GM23338 (cell line): Measurements from ENCODE around the gene CHAT.

ENCODE experiments used
- CREB1 ChIP-seq: fragments of 250-450 bp; sonication (Bioruptor Pico); IDR thresholded peaks from 2 replicates; pipeline ENCODE4 v1.5.0; 2020; ENCODE audit warnings: low read depth, mild to moderate bottlenecking, moderate library complexity
- EZH2 ChIP-seq: fragments of 200-600 bp; sonication (generic); IDR thresholded peaks from one replicate; pipeline ENCODE4 v1.8.0; 2017; ENCODE audit warnings: antibody characterized with exemption, mild to moderate bottlenecking, low read depth; ENCODE audit not compliant: unreplicated experiment
- EZH2phosphoT487 ChIP-seq: fragments of 200-600 bp; sonication (generic); IDR thresholded peaks from one replicate; pipeline ENCODE4 v1.8.1; 2018; ENCODE audit warnings: antibody characterized with exemption; ENCODE audit not compliant: unreplicated experiment
- JUNB ChIP-seq: IDR thresholded peaks from one replicate; pipeline ENCODE4 v1.6.1; 2016; ENCODE audit warnings: antibody characterized with exemption; ENCODE audit not compliant: unreplicated experiment
- POLR2AphosphoS5 ChIP-seq: IDR thresholded peaks from 2 replicates; pipeline ENCODE4 v1.6.1; 2016; ENCODE audit warnings: antibody characterized with exemption, low read depth
- ZNF114 ChIP-seq: fragments of 250-450 bp; sonication (Bioruptor Pico); IDR thresholded peaks from 2 replicates; pipeline ENCODE4 v1.5.0; 2020; ENCODE audit warnings: mild to moderate bottlenecking, moderate library complexity
- ZNF331 ChIP-seq: fragments of 250-450 bp; sonication (Bioruptor Pico); IDR thresholded peaks from 2 replicates; pipeline ENCODE4 v1.5.0; 2020; ENCODE audit warnings: low read depth, mild to moderate bottlenecking, moderate library complexity
- TF ChIP-seq, protein P1 (sequence below), 2 experiments: fragments of 200-600 bp in 1 of 2; sonication (generic) in 1 of 2; conservative IDR thresholded peaks; 2 replicates each; pipeline versions ENCODE4 v1.5.1 to v1.6.1; 2016 to 2017; ENCODE audit warnings: antibody characterized with exemption in 2 of 2, low read depth in 2 of 2, mild to moderate bottlenecking in 2 of 2, moderate library complexity in 1 of 2
- TF ChIP-seq, protein P2 (sequence below): IDR thresholded peaks from one replicate; pipeline ENCODE4 v1.6.1; 2018; ENCODE audit warnings: antibody characterized with exemption; ENCODE audit not compliant: unreplicated experiment
- TF ChIP-seq, protein P3 (sequence below): IDR thresholded peaks from 2 replicates; pipeline ENCODE4 v1.6.1; 2016; ENCODE audit warnings: antibody characterized with exemption

DNA sequence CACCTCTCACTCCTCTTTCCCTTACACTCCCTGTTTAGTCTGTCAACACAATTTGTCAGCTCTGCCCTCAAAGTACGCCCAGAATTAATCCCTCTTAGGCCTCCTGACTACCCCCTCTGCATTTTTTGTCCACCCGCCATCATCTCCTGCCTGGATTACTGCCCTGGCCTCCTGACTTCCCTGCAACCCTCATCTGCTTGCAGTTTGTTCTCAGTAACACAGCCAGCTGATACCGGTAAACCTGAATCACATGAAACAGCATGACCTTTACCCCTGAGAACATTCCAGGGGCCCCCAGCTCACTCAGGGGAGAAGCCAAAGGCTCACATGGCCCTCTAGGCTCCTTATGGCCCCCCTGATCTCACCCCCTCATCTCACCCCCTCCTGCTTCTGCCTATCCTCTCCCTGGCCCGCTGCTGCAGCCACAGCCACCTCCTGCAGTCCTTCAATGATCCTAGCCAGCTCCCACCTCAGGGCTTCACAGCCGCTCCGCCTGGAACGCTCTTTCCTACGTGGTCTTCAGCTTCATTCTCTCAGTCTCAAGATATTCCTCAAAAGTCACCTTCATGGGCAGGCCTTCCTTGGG is 74.5 kb downstream of the CHAT start:
- TF ChIP-seq, protein P1, sequence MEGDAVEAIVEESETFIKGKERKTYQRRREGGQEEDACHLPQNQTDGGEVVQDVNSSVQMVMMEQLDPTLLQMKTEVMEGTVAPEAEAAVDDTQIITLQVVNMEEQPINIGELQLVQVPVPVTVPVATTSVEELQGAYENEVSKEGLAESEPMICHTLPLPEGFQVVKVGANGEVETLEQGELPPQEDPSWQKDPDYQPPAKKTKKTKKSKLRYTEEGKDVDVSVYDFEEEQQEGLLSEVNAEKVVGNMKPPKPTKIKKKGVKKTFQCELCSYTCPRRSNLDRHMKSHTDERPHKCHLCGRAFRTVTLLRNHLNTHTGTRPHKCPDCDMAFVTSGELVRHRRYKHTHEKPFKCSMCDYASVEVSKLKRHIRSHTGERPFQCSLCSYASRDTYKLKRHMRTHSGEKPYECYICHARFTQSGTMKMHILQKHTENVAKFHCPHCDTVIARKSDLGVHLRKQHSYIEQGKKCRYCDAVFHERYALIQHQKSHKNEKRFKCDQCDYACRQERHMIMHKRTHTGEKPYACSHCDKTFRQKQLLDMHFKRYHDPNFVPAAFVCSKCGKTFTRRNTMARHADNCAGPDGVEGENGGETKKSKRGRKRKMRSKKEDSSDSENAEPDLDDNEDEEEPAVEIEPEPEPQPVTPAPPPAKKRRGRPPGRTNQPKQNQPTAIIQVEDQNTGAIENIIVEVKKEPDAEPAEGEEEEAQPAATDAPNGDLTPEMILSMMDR (conservative IDR thresholded peaks at IDR 0.05; ENCODE audit: low read depth in 2 of 2), result no peak
- TF ChIP-seq POLR2AphosphoS5 (no peak), EZH2 (no peak), CREB1 (no peak), EZH2phosphoT487 (no peak), ZNF331 (CRISPR knock-in tag) (no peak), ZNF114 (CRISPR knock-in tag) (no peak), JUNB (no peak)
- TF ChIP-seq, protein P2, sequence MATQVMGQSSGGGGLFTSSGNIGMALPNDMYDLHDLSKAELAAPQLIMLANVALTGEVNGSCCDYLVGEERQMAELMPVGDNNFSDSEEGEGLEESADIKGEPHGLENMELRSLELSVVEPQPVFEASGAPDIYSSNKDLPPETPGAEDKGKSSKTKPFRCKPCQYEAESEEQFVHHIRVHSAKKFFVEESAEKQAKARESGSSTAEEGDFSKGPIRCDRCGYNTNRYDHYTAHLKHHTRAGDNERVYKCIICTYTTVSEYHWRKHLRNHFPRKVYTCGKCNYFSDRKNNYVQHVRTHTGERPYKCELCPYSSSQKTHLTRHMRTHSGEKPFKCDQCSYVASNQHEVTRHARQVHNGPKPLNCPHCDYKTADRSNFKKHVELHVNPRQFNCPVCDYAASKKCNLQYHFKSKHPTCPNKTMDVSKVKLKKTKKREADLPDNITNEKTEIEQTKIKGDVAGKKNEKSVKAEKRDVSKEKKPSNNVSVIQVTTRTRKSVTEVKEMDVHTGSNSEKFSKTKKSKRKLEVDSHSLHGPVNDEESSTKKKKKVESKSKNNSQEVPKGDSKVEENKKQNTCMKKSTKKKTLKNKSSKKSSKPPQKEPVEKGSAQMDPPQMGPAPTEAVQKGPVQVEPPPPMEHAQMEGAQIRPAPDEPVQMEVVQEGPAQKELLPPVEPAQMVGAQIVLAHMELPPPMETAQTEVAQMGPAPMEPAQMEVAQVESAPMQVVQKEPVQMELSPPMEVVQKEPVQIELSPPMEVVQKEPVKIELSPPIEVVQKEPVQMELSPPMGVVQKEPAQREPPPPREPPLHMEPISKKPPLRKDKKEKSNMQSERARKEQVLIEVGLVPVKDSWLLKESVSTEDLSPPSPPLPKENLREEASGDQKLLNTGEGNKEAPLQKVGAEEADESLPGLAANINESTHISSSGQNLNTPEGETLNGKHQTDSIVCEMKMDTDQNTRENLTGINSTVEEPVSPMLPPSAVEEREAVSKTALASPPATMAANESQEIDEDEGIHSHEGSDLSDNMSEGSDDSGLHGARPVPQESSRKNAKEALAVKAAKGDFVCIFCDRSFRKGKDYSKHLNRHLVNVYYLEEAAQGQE, result no peak
- TF ChIP-seq, protein P3, sequence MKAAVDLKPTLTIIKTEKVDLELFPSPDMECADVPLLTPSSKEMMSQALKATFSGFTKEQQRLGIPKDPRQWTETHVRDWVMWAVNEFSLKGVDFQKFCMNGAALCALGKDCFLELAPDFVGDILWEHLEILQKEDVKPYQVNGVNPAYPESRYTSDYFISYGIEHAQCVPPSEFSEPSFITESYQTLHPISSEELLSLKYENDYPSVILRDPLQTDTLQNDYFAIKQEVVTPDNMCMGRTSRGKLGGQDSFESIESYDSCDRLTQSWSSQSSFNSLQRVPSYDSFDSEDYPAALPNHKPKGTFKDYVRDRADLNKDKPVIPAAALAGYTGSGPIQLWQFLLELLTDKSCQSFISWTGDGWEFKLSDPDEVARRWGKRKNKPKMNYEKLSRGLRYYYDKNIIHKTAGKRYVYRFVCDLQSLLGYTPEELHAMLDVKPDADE, result no peak
